ENCODE data around the gene MAP3K4. TPM values are rescaled to one million over a fixed set of nuclear protein-coding genes. Genes with fewer than 3 reads are reported as not detected.
A peak's percentile ranks its signal among the peaks of the same experiment; 100 is the strongest.

The MAP3K4 gene
- total RNA-seq, 1 donor from 2014 or later = 47.2 TPM

GRCh38 chr6:161150566-161150965 is 159.0 kb downstream of the MAP3K4 start:
- no peaks in the 10 kb centered on the region for H3K27me3 ChIP-seq (ENCODE audit: low read depth)
- intact Hi-C loops (cut with DNase I) = no loop called here
- ATAC-seq = no peak

GRCh38 chr6:161151059-161151645 is 159.6 kb downstream of the MAP3K4 start:
- H3K4me3 ChIP-seq = no peak overlapping the region
- no peak for TF ChIP-seq CTCF (IDR thresholded peaks at IDR 0.05)
- H3K4me1 ChIP-seq = no peaks in the 10 kb centered on the region
- ATAC-seq (no peak), DNase-seq (no peak)
- peaks cover 23% of the 10 kb centered on the region for H3K36me3 ChIP-seq
- H3K9me3 ChIP-seq = no peaks in the 10 kb centered on the region
- no peak overlapping the region for H3K27ac ChIP-seq
- no peaks in the 10 kb centered on the region for H3K27me3 ChIP-seq (ENCODE audit: low read depth)
- intact Hi-C loops (cut with DNase I) = no loop called here

More at GRCh38 chr6:161150566-161150965, 159.0 kb downstream of the MAP3K4 start:
- H3K36me3 ChIP-seq = peaks cover 28% of the 10 kb centered on the region
- DNase-seq = no peak
- no peak overlapping the region for H3K27ac ChIP-seq
- TF ChIP-seq CTCF (IDR thresholded peaks at IDR 0.05) = no peak
- H3K9me3 ChIP-seq = no peaks in the 10 kb centered on the region
- no peak overlapping the region for H3K4me3 ChIP-seq
- H3K4me1 ChIP-seq = no peaks in the 10 kb centered on the region

DNA sequence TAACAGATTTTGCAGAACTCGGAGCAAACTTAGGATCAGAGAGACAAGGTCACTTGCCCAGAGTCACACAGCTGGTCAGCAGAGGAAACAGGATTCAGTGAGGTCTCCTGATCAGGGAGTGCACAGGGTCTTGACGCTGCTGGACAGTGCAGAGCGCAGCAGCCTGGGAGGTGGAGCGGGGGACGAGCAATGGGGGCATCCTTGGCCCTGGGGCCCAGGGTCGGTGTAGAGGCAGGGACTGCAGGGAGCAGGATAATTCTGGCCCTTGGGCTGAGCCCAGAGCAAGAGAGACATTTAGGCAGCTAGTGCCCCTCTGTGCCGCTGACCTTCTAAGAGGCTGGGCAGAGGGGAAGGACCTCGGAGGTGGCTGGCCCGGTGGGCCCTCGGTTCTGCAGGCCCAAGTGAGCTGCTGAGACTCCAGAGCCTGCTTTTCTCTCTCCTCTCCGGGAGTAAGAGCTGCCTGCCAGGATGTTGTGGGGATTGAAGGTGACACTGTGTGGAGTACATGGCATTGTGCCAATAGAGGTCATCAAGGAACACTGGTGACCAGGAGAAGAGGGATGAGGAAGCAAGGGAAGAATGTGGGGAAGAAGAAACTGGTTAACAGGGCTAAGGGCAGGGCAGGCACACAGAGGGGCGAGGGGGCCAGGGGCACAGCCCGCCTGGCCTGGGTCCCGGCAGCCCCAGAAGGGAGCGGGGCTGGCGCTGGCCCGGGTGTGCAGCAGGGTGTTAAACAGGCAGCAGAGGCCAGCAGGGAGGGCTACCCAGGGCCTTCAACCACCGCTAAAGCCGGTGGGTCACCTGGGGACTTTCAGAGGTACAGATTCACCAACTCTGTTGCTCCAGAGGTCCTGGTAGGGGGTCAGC is 160.3 kb downstream of the MAP3K4 start:
- no peak overlapping the region for H3K27ac ChIP-seq
- H3K9me3 ChIP-seq = no peaks in the 10 kb centered on the region
- no peak for ATAC-seq
- no peak for TF ChIP-seq CTCF (IDR thresholded peaks at IDR 0.05)
- intact Hi-C loops (cut with DNase I) = no loop called here
- no peaks in the 10 kb centered on the region for H3K4me1 ChIP-seq
- no peaks in the 10 kb centered on the region for H3K27me3 ChIP-seq (ENCODE audit: low read depth)
- DNase-seq = no peak
- no peak overlapping the region for H3K4me3 ChIP-seq
- peaks cover 19% of the 10 kb centered on the region for H3K36me3 ChIP-seq

- no peak overlapping the region for H3K4me3 ChIP-seq
- peaks cover 19% of the 10 kb centered on the region for H3K36me3 ChIP-seq
- no peak for TF ChIP-seq CTCF (IDR thresholded peaks at IDR 0.05)
- H3K9me3 ChIP-seq = no peaks in the 10 kb centered on the region
- intact Hi-C loops (cut with DNase I) = no loop called here
- no peak overlapping the region for H3K27ac ChIP-seq
- no peaks in the 10 kb centered on the region for H3K4me1 ChIP-seq
- H3K27me3 ChIP-seq (ENCODE audit: low read depth) = no peaks in the 10 kb centered on the region
- ATAC-seq (no peak), DNase-seq (no peak)
Measured at GRCh38 chr6:161152527-161152862, 160.9 kb downstream of the MAP3K4 start.

DNA sequence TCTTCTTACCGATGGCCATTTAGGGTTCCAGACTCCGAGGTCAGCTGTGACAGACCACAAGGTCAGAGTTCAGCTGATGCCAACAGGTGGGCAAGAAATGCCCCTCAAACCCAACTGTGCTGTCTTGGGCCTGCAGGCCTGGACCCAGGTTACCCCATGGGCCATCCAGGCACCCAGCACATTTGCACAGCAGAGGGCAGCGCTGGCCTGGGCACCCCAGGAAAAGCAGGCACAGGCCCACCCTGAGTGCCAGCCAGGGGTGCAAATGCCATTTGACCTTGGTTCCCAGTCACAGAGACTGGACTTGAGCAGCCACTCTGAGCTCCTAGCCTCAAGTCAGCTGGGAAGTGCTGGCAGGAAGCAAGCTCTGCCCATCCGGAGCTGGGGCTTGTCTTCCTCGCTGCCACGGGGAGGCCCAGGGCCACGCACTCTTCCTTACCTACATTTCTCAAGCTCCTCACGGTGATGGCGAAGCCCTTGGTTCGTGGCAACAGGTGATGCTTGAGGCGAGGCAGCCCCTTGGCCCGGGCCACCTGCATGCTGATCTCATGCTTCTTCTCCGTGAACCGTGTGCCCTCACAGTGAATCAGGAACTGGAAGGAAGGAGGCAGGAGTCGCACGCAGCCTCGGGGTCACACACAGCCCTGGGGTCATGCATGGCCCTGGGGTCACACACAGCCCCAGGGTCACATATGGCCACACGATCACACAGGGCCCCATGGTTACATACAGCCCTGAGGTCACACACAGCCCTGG is 161.5 kb downstream of the MAP3K4 start:
- DNase-seq (no peak), ATAC-seq (peak; percentile 50 to 72)
- no peaks in the 10 kb centered on the region for H3K27me3 ChIP-seq (ENCODE audit: low read depth)
- H3K36me3 ChIP-seq = peaks cover 14% of the 10 kb centered on the region
- TF ChIP-seq CTCF (IDR thresholded peaks at IDR 0.05) = peak; percentile 49
- no peaks in the 10 kb centered on the region for H3K4me1 ChIP-seq
- H3K4me3 ChIP-seq = no peak overlapping the region
- no peak overlapping the region for H3K27ac ChIP-seq
- intact Hi-C loops (cut with DNase I) = no loop called here
- no peaks in the 10 kb centered on the region for H3K9me3 ChIP-seq

Data from lower lobe of right lung (tissue), 2 donors.